Gastroesophageal sphincter (tissue), 4 donors: ENCODE measurements around the gene OR51B2. TPM values are rescaled to one million over a fixed set of nuclear protein-coding genes. Genes with fewer than 3 reads are reported as not detected.
"Not testable (repeated sequence)": the region's sequence is repeated elsewhere in the genome, so short reads cannot be mapped to it uniquely, and the experiment has no call there.

ENCODE experiments used
- ATAC-seq: fragments of 150-250 bp; one replicate; pipeline ENCODE4 v1.9.1; 2016; ENCODE audit warnings: mild to moderate bottlenecking, moderate library complexity
- H3K27ac ChIP-seq, 4 donors: fragments of 200-600 bp; sonication (generic) in 3 of 4; 1 replicate in 3 of 4; 2 replicates in 1 of 4; pipeline ENCODE4 v1.5.1; 2016 to 2019
- H3K27me3 ChIP-seq: fragments of 200-600 bp; sonication (generic); one replicate; pipeline ENCODE4 v1.5.1; 2019
- H3K36me3 ChIP-seq, 2 donors: fragments of 200-600 bp; sonication (generic); one replicate each; pipeline ENCODE4 v1.5.1; 2019; ENCODE audit warnings: control low read depth in 1 of 2
- H3K4me1 ChIP-seq, 3 donors: fragments of 200-600 bp; sonication (generic); 1 replicate in 2 of 3; 2 replicates in 1 of 3; pipeline ENCODE4 v1.5.1; 2016 to 2019; ENCODE audit warnings: control low read depth in 2 of 3
- H3K4me3 ChIP-seq, 2 donors: fragments of 200-600 bp; sonication (generic); one replicate each; pipeline ENCODE4 v1.5.1; 2019; ENCODE audit warnings: mild to moderate bottlenecking in 1 of 2, moderate library complexity in 1 of 2
- H3K9me3 ChIP-seq, 3 donors: fragments of 200-600 bp; sonication (generic); one replicate each; pipeline ENCODE4 v1.5.1; 2017 to 2019; ENCODE audit warnings: control low read depth in 2 of 3
- EP300 ChIP-seq: sonication (generic); formaldehyde crosslinking; IDR thresholded peaks from one replicate; pipeline ENCODE4 v1.6.1; 2017; ENCODE audit warnings: antibody characterized with exemption, mild to moderate bottlenecking
- POLR2A ChIP-seq, 2 donors: fragments of 450-650 bp; IDR thresholded peaks; one replicate each; pipeline ENCODE4 v1.6.1; 2017; ENCODE audit warnings: antibody characterized with exemption in 2 of 2, mild to moderate bottlenecking in 2 of 2, moderate library complexity in 1 of 2
- POLR2AphosphoS5 ChIP-seq: sonication (generic); formaldehyde crosslinking; IDR thresholded peaks from one replicate; pipeline ENCODE4 v1.6.1; 2017; ENCODE audit warnings: antibody characterized with exemption
- WGBS, 2 donors: methylation state at CpG; one replicate each; pipeline ENCODE4 v1.1.5; 2018; ENCODE audit warnings: low coverage in 1 of 2; 5-methylcytosine and 5-hydroxymethylcytosine counted together
- total RNA-seq, 4 donors: library from RNA; depleted of rRNA; stranded (reverse); fragments of >200 nt; gene quantifications; one replicate each; pipeline ENCODE4 v1.1.0, GENCODE V29; 2016
- TF ChIP-seq, protein P1 (sequence below), 4 experiments: fragments of 200-600 bp in 2 of 4; fragments of 450-650 bp in 2 of 4; sonication (generic) in 1 of 4; IDR thresholded peaks; one replicate each; pipeline ENCODE4 v1.5.1; 2017 to 2019; ENCODE audit warnings: antibody characterized with exemption in 4 of 4, mild to moderate bottlenecking in 2 of 4, moderate library complexity in 2 of 4

OR51B2 gene
- total RNA-seq, 4 donors from 2014 or later: 0.67 TPM; not detected in 3

DNA sequence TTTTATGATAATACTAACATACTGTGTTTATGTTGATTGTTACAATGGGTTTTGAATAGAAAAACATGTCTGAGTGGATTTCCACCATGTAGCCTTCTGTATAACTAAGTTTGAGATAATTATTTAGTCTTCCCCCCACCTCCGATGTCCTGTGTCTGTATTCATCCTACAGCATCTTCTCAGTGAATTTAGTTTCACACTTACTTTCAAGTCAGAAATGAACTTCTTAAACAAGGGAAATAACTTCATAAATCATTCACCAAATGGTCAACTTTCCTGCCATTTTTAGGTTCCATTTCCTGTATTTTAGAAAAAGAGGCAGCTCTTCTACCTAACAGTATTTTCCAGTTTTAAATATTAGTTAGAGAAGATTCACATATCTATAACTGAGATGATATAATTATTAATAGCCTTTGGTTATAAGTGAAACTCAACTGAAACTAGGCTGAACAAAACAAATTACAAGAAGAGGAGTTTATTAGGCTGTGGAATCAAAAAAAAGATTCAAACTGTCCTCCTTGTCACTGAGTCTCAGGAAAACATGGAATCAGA lies 15.8 kb upstream of the OR51B2 start:
- Histone ChIP-seq H3K36me3 (no peaks in the 10 kb centered on the region), H3K27me3 (no peaks in the 10 kb centered on the region), H3K9me3 (no peaks in the 10 kb centered on the region), H3K27ac (no peak overlapping the region), H3K4me1 (no peaks in the 10 kb centered on the region), H3K4me3 (no peak overlapping the region)
- 80 to 87% methylated on average over 1 of the region's 1 CpG for WGBS, 2 donors
- ATAC-seq: no peak
- TF ChIP-seq EP300 (no peak), POLR2A (IDR thresholded peaks at IDR 0.05) (no peak), POLR2AphosphoS5 (no peak)
- TF ChIP-seq, protein P1, sequence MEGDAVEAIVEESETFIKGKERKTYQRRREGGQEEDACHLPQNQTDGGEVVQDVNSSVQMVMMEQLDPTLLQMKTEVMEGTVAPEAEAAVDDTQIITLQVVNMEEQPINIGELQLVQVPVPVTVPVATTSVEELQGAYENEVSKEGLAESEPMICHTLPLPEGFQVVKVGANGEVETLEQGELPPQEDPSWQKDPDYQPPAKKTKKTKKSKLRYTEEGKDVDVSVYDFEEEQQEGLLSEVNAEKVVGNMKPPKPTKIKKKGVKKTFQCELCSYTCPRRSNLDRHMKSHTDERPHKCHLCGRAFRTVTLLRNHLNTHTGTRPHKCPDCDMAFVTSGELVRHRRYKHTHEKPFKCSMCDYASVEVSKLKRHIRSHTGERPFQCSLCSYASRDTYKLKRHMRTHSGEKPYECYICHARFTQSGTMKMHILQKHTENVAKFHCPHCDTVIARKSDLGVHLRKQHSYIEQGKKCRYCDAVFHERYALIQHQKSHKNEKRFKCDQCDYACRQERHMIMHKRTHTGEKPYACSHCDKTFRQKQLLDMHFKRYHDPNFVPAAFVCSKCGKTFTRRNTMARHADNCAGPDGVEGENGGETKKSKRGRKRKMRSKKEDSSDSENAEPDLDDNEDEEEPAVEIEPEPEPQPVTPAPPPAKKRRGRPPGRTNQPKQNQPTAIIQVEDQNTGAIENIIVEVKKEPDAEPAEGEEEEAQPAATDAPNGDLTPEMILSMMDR (IDR thresholded peaks at IDR 0.05): no peak

DNA sequence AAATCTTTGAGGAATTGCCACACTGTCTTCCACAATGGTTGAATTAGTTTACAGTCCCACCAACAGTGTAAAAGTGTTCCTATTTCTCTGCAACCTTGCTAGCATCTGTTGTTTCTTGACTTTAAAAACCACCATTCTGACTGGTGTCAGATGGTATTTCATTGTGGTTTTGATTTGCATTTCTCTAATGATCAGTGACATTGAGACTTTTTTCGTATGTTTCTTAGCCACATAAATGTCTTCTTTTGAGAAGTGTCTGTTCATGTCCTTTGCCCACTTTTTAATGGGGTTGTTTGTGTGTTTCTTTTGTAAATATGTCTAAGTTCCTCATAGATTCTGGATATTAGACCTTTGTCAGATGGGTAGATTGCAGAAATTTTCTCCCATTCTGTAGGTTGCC lies 13.2 kb upstream of the OR51B2 start:
- not testable (repeated sequence) for H3K27me3 ChIP-seq, H3K4me3 ChIP-seq, H3K4me1 ChIP-seq, H3K36me3 ChIP-seq, ATAC-seq, H3K9me3 ChIP-seq, H3K27ac ChIP-seq
- WGBS, 2 donors: 93 to 100% methylated on average over 1 of the region's 1 CpG

DNA sequence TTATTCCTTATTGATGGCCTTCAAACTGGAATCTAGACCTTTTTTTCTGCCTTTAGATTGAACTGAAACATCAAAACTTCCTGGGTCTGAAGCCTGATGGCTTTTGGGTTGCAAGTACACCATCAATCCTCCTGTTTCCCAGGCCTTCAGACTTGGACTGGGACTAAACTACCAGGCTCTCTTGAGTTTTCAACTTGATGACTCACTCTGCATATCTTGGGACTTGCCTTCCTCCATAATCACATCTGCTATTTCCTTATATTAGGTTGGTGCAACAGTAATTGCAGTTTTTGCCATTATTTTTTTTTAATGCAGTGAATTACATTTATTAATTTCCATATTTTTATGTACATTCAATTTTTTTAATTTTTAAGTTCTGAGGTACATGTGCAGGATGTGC lies 12.2 kb upstream of the OR51B2 start:
- H3K4me1 ChIP-seq: no peaks in the 10 kb centered on the region
- H3K27me3 ChIP-seq: no peaks in the 10 kb centered on the region
- H3K27ac ChIP-seq: no peak overlapping the region
- H3K4me3 ChIP-seq: no peak overlapping the region
- no peak for ATAC-seq
- no peak for TF ChIP-seq POLR2AphosphoS5
- TF ChIP-seq POLR2A (IDR thresholded peaks at IDR 0.05): no peak
- TF ChIP-seq, protein P1 (IDR thresholded peaks at IDR 0.05): no peak
- TF ChIP-seq EP300: no peak
- no peaks in the 10 kb centered on the region for H3K36me3 ChIP-seq
- H3K9me3 ChIP-seq: no peaks in the 10 kb centered on the region

DNA sequence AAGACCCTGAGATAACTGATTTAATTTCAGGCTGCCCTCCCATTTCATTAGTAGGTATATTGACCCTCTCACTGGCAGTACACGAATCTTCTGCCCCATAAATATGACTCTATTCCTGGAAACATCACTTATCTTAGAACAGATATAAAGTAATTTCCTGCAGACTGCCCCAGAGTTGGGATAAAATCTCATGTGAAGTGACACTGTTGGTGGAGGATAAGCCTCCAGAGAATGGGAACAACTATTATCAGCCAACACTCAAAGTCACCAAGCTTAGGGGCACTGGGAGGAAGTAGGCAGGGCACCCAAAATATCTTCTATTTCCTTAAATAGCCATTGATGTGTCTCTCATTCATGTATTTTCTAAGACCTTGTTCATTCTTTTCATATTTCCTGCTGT lies 11.1 kb upstream of the OR51B2 start:
- TF ChIP-seq, protein P1 (IDR thresholded peaks at IDR 0.05): no peak
- TF ChIP-seq POLR2AphosphoS5 (no peak), EP300 (no peak), POLR2A (IDR thresholded peaks at IDR 0.05) (no peak)
- no peak for ATAC-seq
- WGBS, 2 donors: 45 to 57% methylated on average over 1 of the region's 1 CpG
- Histone ChIP-seq H3K9me3 (no peaks in the 10 kb centered on the region), H3K36me3 (no peaks in the 10 kb centered on the region), H3K27me3 (no peaks in the 10 kb centered on the region), H3K4me3 (no peak overlapping the region), H3K27ac (no peak overlapping the region), H3K4me1 (no peaks in the 10 kb centered on the region)

DNA sequence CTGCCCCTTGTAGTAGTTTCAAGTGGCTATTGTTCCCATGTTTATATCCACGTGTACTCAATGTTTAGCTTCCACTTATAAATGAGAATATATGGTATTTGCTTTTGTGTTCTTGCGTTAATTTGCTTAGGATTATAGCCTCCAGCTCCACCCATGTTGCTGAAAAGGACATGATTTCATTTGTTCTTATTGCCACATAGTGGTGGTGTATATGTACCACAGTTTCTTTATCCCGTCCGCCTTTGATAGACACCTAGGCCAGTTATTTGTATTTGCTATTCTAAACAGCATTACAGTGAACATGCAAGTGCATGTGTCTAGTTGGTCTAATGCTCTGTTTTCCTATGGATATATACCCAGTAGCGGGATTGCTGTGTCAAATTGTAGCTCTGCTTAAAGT lies 6.8 kb downstream of the OR51B2 start:
- no peak for ATAC-seq
- H3K27ac ChIP-seq: no peak overlapping the region
- no peaks in the 10 kb centered on the region for H3K27me3 ChIP-seq
- H3K9me3 ChIP-seq: no peaks in the 10 kb centered on the region
- no peaks in the 10 kb centered on the region for H3K4me1 ChIP-seq
- no peaks in the 10 kb centered on the region for H3K36me3 ChIP-seq
- no peak overlapping the region for H3K4me3 ChIP-seq
- 50 to 69% methylated on average over 1 to 5 of the region's 5 CpGs for WGBS, 2 donors
- no peak for TF ChIP-seq EP300
- TF ChIP-seq, protein P1 (IDR thresholded peaks at IDR 0.05): no peak
- TF ChIP-seq POLR2AphosphoS5: no peak
- no peak for TF ChIP-seq POLR2A (IDR thresholded peaks at IDR 0.05)

DNA sequence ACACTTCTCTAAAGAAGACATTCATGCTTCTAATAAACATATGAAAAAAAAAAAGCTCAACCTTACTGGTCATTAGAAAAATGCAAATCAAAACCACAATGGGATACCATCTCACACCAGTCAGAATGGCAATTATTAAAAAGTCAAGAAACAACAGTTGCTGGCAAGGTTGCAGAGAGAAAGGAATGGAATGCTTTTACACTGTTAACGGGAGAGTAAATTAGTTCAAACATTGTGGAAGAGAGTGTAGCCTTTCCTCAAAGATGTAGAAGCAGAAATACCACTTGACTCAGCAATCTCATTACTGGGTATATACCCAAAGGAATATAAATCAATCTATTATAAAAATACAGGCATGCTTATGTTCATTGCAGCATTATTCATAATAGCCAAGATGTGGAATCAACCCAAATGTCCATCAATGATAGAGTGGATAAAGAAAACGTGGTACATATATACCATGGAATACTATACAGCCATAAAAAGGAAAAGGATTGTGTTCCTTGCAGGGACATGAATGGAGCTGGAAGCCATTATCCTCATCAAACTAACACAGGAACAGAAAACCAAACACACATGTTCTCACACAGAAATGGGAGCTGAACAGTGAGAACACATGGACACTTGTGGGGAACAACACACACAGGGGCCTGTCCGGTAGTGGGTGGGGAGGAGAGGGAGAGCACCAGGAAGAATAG lies 10.6 kb downstream of the OR51B2 start:
- 70 to 73% methylated on average over 3 of the region's 3 CpGs for WGBS, 2 donors
- not testable (repeated sequence) for H3K36me3 ChIP-seq, H3K4me3 ChIP-seq, H3K4me1 ChIP-seq, ATAC-seq, H3K9me3 ChIP-seq, H3K27me3 ChIP-seq, H3K27ac ChIP-seq
